Neural crest cell (in vitro differentiated cells): Measurements from ENCODE around the gene KDM4C. TPM values are rescaled to one million over a fixed set of nuclear protein-coding genes. Genes with fewer than 3 reads are reported as not detected.

ENCODE experiments used
- DNase-seq: peaks from one replicate; pipeline ENCODE4 v3.0.0; 2021; ENCODE audit warnings: low read depth, mixed read lengths, low spot score
- H3K27ac Mint-ChIP-seq: one replicate; pipeline ENCODE4 v1.8.0; 2021; ENCODE audit warnings: mild to moderate bottlenecking, mixed read lengths; ENCODE audit not compliant: unreplicated experiment
- H3K27me3 Mint-ChIP-seq: 2 replicates; pipeline ENCODE4 v1.8.0; 2021; ENCODE audit warnings: low read depth, mild to moderate bottlenecking, mixed read lengths
- H3K36me3 Mint-ChIP-seq: 2 replicates; pipeline ENCODE4 v1.8.0; 2021; ENCODE audit warnings: low read depth, mild to moderate bottlenecking, mixed read lengths
- H3K4me1 Mint-ChIP-seq: 2 replicates; pipeline ENCODE4 v1.8.0; 2021; ENCODE audit warnings: mixed read lengths
- H3K4me3 Mint-ChIP-seq: one replicate; pipeline ENCODE4 v1.8.0; 2021; ENCODE audit warnings: mild to moderate bottlenecking, mixed read lengths
- H3K9me3 Mint-ChIP-seq: 2 replicates; pipeline ENCODE4 v1.8.0; 2021; ENCODE audit warnings: mixed read lengths
- CTCF ChIP-seq: fragments of 200-600 bp; sonication (generic); conservative IDR thresholded peaks from 2 replicates; pipeline ENCODE4 v1.5.0; 2021; ENCODE audit warnings: antibody characterized with exemption, mild to moderate bottlenecking
- total RNA-seq: library from RNA; stranded (reverse); gene quantifications from 2 replicates; pipeline ENCODE4 v1.2.1, GENCODE V29; 2021

KDM4C gene
- total RNA-seq, 1 donor from 2014 or later, result 11.2 TPM

- TF ChIP-seq CTCF, result no peak
These were observed 284.4 kb downstream of the KDM4C start for GRCh38 chr9:7042124-7042523.

GRCh38 chr9:7045361-7045760 is 287.6 kb downstream of the KDM4C start:
- Mint-ChIP-seq H3K9me3 (no peaks in the 10 kb centered on the region), H3K36me3 (peaks cover 2% of the 10 kb centered on the region), H3K4me3 (no peak overlapping the region), H3K27me3 (no peaks in the 10 kb centered on the region), H3K27ac (no peak overlapping the region), H3K4me1 (peaks cover 6% of the 10 kb centered on the region)
- no peak for DNase-seq
- TF ChIP-seq CTCF, result no peak

More at GRCh38 chr9:7042124-7042523, 284.4 kb downstream of the KDM4C start:
- H3K9me3 Mint-ChIP-seq, result no peaks in the 10 kb centered on the region
- peaks cover 6% of the 10 kb centered on the region for H3K4me1 Mint-ChIP-seq
- no peaks in the 10 kb centered on the region for H3K27me3 Mint-ChIP-seq
- H3K4me3 Mint-ChIP-seq, result no peak overlapping the region
- no peak for DNase-seq
- no peak overlapping the region for H3K27ac Mint-ChIP-seq
- H3K36me3 Mint-ChIP-seq, result peaks cover 2% of the 10 kb centered on the region

GRCh38 chr9:7051711-7052110 is 293.9 kb downstream of the KDM4C start:
- Mint-ChIP-seq H3K27me3 (no peaks in the 10 kb centered on the region), H3K4me3 (no peak overlapping the region), H3K4me1 (peaks cover 28% of the 10 kb centered on the region), H3K36me3 (no peaks in the 10 kb centered on the region), H3K27ac (no peak overlapping the region), H3K9me3 (no peaks in the 10 kb centered on the region)
- no peak for DNase-seq
- TF ChIP-seq CTCF, result no peak

- Mint-ChIP-seq H3K27me3 (no peaks in the 10 kb centered on the region), H3K9me3 (no peaks in the 10 kb centered on the region), H3K36me3 (no peaks in the 10 kb centered on the region), H3K27ac (no peak overlapping the region), H3K4me1 (peaks cover 41% of the 10 kb centered on the region), H3K4me3 (no peak overlapping the region)
- TF ChIP-seq CTCF, result no peak
- DNase-seq, result no peak
These were observed 296.1 kb downstream of the KDM4C start for GRCh38 chr9:7053903-7054302.

- DNase-seq, result no peak
- H3K27ac Mint-ChIP-seq, result no peak overlapping the region
- peaks cover 2% of the 10 kb centered on the region for H3K9me3 Mint-ChIP-seq
- no peak overlapping the region for H3K4me3 Mint-ChIP-seq
- peaks cover 41% of the 10 kb centered on the region for H3K4me1 Mint-ChIP-seq
- no peaks in the 10 kb centered on the region for H3K36me3 Mint-ChIP-seq
- no peaks in the 10 kb centered on the region for H3K27me3 Mint-ChIP-seq
- no peak for TF ChIP-seq CTCF
These were observed 297.6 kb downstream of the KDM4C start for GRCh38 chr9:7055171-7055903.
